ENCODE results near the gene NR2E3.
A peak's percentile ranks its signal among the peaks of the same experiment; 100 is the strongest.

The NR2E3 gene

GRCh38 chr15:71810256-71811035, at the start of gene NR2E3:
Gene NR2E3 (plus strand): TSS chr15:71810554. CDS start chr15:71810744, 190 bp downstream.
- FAIRE-seq (no peak), DNase-seq (ENCODE audit: extremely low spot score, insufficient read length, low read depth) (no peak)

GRCh38 chr15:71760852-71761251, 49.5 kb upstream of the NR2E3 start:
- DNase-seq (ENCODE audit: extremely low spot score, insufficient read length, low read depth), result no peak
- no peak for FAIRE-seq

GRCh38 chr15:71761649-71762048, 48.7 kb upstream of the NR2E3 start:
- no peak for FAIRE-seq
- no peak for DNase-seq (ENCODE audit: extremely low spot score, insufficient read length, low read depth)

GRCh38 chr15:71768184-71768583, 42.2 kb upstream of the NR2E3 start:
- no peak for DNase-seq (ENCODE audit: extremely low spot score, insufficient read length, low read depth)
- no peak for FAIRE-seq

GRCh38 chr15:71773206-71773859, 37.0 kb upstream of the NR2E3 start:
- FAIRE-seq, result no peak
- no peak for DNase-seq (ENCODE audit: extremely low spot score, insufficient read length, low read depth)

GRCh38 chr15:71775856-71776255, 34.5 kb upstream of the NR2E3 start:
- DNase-seq (ENCODE audit: extremely low spot score, insufficient read length, low read depth), result no peak
- no peak for FAIRE-seq

GRCh38 chr15:71776304-71776703, 34.0 kb upstream of the NR2E3 start:
- FAIRE-seq, result no peak
- DNase-seq (ENCODE audit: extremely low spot score, insufficient read length, low read depth), result no peak

GRCh38 chr15:71777216-71777943, 33.0 kb upstream of the NR2E3 start:
- no peak for DNase-seq (ENCODE audit: extremely low spot score, insufficient read length, low read depth)
- no peak for FAIRE-seq

GRCh38 chr15:71779073-71779797, 31.1 kb upstream of the NR2E3 start:
- FAIRE-seq, result no peak

GRCh38 chr15:71780115-71780976, 30.0 kb upstream of the NR2E3 start:
- peak; percentile 53 for DNase-seq (ENCODE audit: extremely low spot score, insufficient read length, low read depth)
- FAIRE-seq, result peak; percentile 59

More at GRCh38 chr15:71779073-71779797, 31.1 kb upstream of the NR2E3 start:
- DNase-seq (ENCODE audit: extremely low spot score, insufficient read length, low read depth), result no peak

GRCh38 chr15:71781179-71781964, 29.0 kb upstream of the NR2E3 start:
- DNase-seq (ENCODE audit: extremely low spot score, insufficient read length, low read depth) (no peak), FAIRE-seq (peak; percentile 60)

GRCh38 chr15:71781965-71782265, 28.4 kb upstream of the NR2E3 start:
- DNase-seq (ENCODE audit: extremely low spot score, insufficient read length, low read depth), result no peak
- no peak for FAIRE-seq

GRCh38 chr15:71782422-71783165, 27.8 kb upstream of the NR2E3 start:
- DNase-seq (ENCODE audit: extremely low spot score, insufficient read length, low read depth), result no peak
- FAIRE-seq, result no peak

- FAIRE-seq, result no peak
- no peak for DNase-seq (ENCODE audit: extremely low spot score, insufficient read length, low read depth)
These were observed 25.6 kb upstream of the NR2E3 start for GRCh38 chr15:71784719-71785118.

- FAIRE-seq, result no peak
These were observed 24.4 kb upstream of the NR2E3 start for GRCh38 chr15:71785996-71786395.

GRCh38 chr15:71786673-71787072, 23.7 kb upstream of the NR2E3 start:
- DNase-seq (ENCODE audit: extremely low spot score, insufficient read length, low read depth), result no peak
- no peak for FAIRE-seq

More at GRCh38 chr15:71785996-71786395, 24.4 kb upstream of the NR2E3 start:
- DNase-seq (ENCODE audit: extremely low spot score, insufficient read length, low read depth), result no peak

- FAIRE-seq, result no peak
- no peak for DNase-seq (ENCODE audit: extremely low spot score, insufficient read length, low read depth)
These were observed 21.4 kb upstream of the NR2E3 start for GRCh38 chr15:71788646-71789579.
